NCI-H524 treated with DMSO at 0.1 percent for 48 hours (cell line): ENCODE results near the gene ADD3.

Experiments
- DNase-seq: peaks from one replicate; lab custom pipeline; 2025; lab: John Stamatoyannopoulos, UW

The ADD3 gene

GRCh38 chr10:110179220-110179619 lies 171.4 kb downstream of the ADD3 start:
- no peak for DNase-seq

- no peak for DNase-seq
Measured at GRCh38 chr10:110181451-110181850, 173.7 kb downstream of the ADD3 start.

GRCh38 chr10:110181911-110182310 lies 174.1 kb downstream of the ADD3 start:
- no peak for DNase-seq

- DNase-seq = no peak
Measured at GRCh38 chr10:110184398-110184797, 176.6 kb downstream of the ADD3 start.
